Glutamatergic neuron (in vitro differentiated cells): ENCODE measurements around the gene MXD1. TPM values are rescaled to one million over a fixed set of nuclear protein-coding genes. Genes with fewer than 3 reads are reported as not detected.

Experiments
- DNase-seq: peaks from one replicate; pipeline ENCODE4 v3.0.0; 2022
- H3K27ac Mint-ChIP-seq: one replicate; pipeline ENCODE4 v1.8.0; 2020; ENCODE audit warnings: mild to moderate bottlenecking, mixed read lengths, inconsistent platforms; ENCODE audit not compliant: unreplicated experiment
- H3K27me3 Mint-ChIP-seq: one replicate; pipeline ENCODE4 v1.8.0; 2020; ENCODE audit warnings: mild to moderate bottlenecking, moderate library complexity, mixed read lengths, inconsistent platforms; ENCODE audit not compliant: unreplicated experiment
- H3K36me3 Mint-ChIP-seq: one replicate; pipeline ENCODE4 v1.8.0; 2020; ENCODE audit warnings: mild to moderate bottlenecking, mixed read lengths, inconsistent platforms; ENCODE audit not compliant: unreplicated experiment
- H3K4me1 Mint-ChIP-seq: one replicate; pipeline ENCODE4 v1.8.0; 2020; ENCODE audit warnings: mild to moderate bottlenecking, low read depth, mixed read lengths, inconsistent platforms; ENCODE audit not compliant: unreplicated experiment
- H3K4me3 Mint-ChIP-seq: one replicate; pipeline ENCODE4 v1.8.0; 2020; ENCODE audit warnings: mild to moderate bottlenecking, mixed read lengths, inconsistent platforms; ENCODE audit not compliant: unreplicated experiment
- H3K9me3 Mint-ChIP-seq: one replicate; pipeline ENCODE4 v1.8.0; 2020; ENCODE audit warnings: mild to moderate bottlenecking, moderate library complexity, mixed read lengths, inconsistent platforms; ENCODE audit not compliant: unreplicated experiment
- total RNA-seq: library from RNA; stranded (reverse); fragmentation: NEBNext Ultra II Directional; extraction: Animal tissue kit (Norgen Biotek cat#: 25700); gene quantifications from one replicate; pipeline ENCODE4 v1.2.1, GENCODE V29; 2021; ENCODE audit not compliant: unreplicated experiment
- TF ChIP-seq, protein P1 (sequence below): fragments of 200-600 bp; sonication (generic); IDR thresholded peaks from one replicate; pipeline ENCODE4 v1.5.0; 2021; ENCODE audit not compliant: partially characterized antibody, unreplicated experiment

Gene MXD1
- total RNA-seq, 1 donor from 2014 or later, result 15.8 TPM

DNA sequence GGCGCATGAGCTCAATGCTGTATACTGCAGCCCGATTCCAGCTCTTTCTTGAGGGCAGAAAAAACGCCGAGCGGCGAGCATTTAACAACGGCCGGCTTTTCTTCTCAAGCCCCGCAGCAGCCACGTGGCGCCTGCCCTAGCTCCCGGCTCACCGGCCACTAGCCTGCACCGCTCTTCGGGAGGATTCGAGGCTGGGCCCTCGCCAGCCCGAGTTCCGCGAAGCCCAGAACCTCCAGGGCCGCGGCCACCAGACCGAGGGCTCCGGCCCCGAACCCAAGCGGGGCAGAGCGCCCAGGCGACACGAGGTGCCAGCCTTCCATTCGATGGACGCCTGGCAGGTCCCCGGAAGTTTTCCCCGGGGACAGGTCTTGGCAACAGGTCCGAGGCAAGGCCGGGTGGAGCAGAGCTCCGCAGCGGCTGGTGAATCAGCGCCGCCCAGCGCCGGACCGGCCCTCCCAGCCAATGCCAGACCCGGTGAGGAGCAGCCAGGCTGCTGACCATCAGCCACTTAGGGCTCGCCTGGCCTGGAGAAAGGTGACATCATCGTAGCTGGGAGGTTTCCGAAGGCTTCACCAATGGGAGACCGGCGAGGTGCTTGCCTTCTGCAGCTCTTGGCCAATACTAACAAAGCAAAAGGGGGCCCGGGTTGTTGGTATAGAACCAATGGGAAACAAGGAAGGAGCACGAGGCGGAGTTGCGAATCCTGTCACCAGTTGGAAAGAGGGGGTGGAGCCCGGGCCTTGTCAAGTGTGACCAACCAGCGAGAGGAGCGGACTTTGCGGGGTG, 552 bp upstream of the MXD1 start:
- Mint-ChIP-seq H3K27ac (peak overlapping the region; percentile 95), H3K4me3 (peak overlapping the region; percentile 85), H3K4me1 (no peaks in the 10 kb centered on the region), H3K36me3 (no peaks in the 10 kb centered on the region), H3K9me3 (peaks cover 5% of the 10 kb centered on the region), H3K27me3 (peaks cover 5% of the 10 kb centered on the region)
- TF ChIP-seq, protein P1, sequence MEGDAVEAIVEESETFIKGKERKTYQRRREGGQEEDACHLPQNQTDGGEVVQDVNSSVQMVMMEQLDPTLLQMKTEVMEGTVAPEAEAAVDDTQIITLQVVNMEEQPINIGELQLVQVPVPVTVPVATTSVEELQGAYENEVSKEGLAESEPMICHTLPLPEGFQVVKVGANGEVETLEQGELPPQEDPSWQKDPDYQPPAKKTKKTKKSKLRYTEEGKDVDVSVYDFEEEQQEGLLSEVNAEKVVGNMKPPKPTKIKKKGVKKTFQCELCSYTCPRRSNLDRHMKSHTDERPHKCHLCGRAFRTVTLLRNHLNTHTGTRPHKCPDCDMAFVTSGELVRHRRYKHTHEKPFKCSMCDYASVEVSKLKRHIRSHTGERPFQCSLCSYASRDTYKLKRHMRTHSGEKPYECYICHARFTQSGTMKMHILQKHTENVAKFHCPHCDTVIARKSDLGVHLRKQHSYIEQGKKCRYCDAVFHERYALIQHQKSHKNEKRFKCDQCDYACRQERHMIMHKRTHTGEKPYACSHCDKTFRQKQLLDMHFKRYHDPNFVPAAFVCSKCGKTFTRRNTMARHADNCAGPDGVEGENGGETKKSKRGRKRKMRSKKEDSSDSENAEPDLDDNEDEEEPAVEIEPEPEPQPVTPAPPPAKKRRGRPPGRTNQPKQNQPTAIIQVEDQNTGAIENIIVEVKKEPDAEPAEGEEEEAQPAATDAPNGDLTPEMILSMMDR, result no peak
- DNase-seq, result peak; percentile 97

DNA sequence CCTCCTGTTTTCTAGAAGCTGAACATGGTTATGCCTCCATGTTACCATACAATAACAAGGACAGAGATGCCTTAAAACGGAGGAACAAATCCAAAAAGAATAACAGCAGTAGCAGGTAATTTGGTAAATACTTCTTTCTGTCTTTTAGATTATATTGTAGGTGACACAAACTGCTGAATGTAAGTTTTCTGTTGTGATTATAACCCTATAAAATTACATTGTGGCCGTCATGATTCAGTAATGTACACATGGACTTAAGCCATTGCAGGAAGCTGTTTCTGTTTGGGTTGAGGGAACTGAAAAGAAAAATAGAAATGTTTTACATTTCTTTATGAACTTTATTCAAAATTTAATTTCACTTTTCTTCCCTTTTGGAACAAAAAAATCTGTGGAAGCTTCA, 1.2 kb downstream of the MXD1 start:
- no peak for DNase-seq
- Mint-ChIP-seq H3K27ac (no peak overlapping the region), H3K4me1 (no peaks in the 10 kb centered on the region), H3K9me3 (peaks cover 5% of the 10 kb centered on the region), H3K36me3 (no peaks in the 10 kb centered on the region), H3K4me3 (peak overlapping the region; percentile 76), H3K27me3 (peaks cover 5% of the 10 kb centered on the region)
- TF ChIP-seq, protein P1, result no peak

DNA sequence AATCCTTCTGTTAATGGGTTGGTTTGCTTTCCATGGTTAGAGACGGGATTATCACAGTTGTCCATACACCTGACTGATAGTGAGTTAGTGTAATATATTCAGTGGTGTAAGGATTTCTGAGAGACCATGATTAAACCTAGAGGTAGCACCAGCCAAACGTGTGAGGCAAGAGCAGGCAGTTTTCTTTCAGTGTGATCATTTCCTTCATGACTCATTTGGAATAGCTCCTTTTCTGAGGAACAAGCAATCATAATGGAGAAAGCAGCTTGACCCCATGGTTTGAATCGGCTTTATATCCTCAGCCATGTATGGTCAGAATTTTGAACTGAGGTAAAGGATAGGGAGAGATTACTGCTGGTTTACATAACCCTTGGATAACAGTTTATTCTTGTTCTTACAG, 2.9 kb downstream of the MXD1 start:
- Mint-ChIP-seq H3K36me3 (no peaks in the 10 kb centered on the region), H3K4me1 (no peaks in the 10 kb centered on the region), H3K27me3 (peaks cover 5% of the 10 kb centered on the region), H3K27ac (no peak overlapping the region), H3K4me3 (no peak overlapping the region), H3K9me3 (peaks cover 5% of the 10 kb centered on the region)
- TF ChIP-seq, protein P1, result no peak
- DNase-seq, result no peak

DNA sequence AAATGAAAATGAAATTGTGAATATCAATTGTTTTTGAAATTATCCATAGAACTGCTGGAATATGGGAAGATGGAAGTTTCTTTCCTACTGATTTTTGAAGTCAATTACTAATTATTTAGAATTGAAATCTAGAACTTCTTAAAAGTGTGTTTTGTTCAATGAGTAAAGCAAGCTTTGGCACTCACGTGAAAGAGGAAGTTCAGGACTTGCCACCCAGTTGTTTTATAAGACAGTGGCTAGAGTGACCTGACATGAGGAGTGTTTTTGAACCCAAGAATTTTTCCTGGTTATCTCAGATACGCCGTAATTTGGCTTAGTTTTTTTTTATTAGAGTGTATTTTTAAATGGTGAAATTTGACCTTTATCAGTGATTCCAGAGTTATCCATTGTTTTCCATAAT, 3.5 kb downstream of the MXD1 start:
- TF ChIP-seq, protein P1, result no peak
- peaks cover 5% of the 10 kb centered on the region for H3K27me3 Mint-ChIP-seq
- no peaks in the 10 kb centered on the region for H3K36me3 Mint-ChIP-seq
- no peak for DNase-seq
- no peak overlapping the region for H3K4me3 Mint-ChIP-seq
- no peak overlapping the region for H3K27ac Mint-ChIP-seq
- no peaks in the 10 kb centered on the region for H3K4me1 Mint-ChIP-seq
- peaks cover 5% of the 10 kb centered on the region for H3K9me3 Mint-ChIP-seq

DNA sequence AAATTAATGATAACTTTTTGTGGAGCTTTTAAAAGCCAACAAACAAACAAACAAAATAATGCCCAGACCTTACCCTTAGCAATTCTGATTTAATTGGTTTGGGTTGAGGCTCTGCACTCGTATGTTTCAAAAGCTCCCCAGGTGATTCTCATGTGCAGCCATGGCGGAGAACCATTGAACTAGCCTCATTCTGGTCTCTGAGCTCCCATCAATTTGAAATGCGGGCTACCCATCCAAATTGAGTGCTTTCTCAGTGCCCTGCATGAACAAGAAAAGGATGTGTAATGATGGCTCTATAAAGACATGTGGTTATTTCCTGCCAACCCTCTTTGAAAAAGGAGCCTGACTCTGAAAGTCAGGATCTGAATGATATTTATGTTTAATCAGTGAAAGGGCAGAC, 8.2 kb downstream of the MXD1 start:
- no peaks in the 10 kb centered on the region for H3K27me3 Mint-ChIP-seq
- no peak for DNase-seq
- no peak overlapping the region for H3K27ac Mint-ChIP-seq
- no peaks in the 10 kb centered on the region for H3K4me1 Mint-ChIP-seq
- no peaks in the 10 kb centered on the region for H3K9me3 Mint-ChIP-seq
- no peaks in the 10 kb centered on the region for H3K36me3 Mint-ChIP-seq
- H3K4me3 Mint-ChIP-seq, result no peak overlapping the region
- TF ChIP-seq, protein P1, result no peak
